ENCODE data around the gene BOK.

Gene BOK

DNA sequence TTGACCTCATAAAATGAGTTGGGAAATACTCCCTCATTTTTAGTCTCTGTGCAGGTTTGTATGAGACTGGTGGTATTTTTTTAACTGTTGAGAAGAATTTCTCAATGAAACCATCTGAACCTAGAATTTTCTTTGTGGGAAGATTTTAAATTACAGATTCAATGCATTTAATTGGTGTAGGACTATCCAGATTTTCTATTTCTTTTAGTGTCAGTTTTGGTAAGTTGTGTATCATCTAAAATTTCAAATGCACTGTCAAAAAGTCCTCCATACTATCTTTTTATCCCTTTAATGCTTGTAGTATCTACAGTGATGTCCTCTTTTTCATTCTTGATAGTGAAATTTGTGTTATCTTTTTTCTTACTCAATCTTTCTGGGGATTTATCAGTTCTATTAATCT, 1.8 kb upstream of the BOK start:
- peaks cover 46% of the 10 kb centered on the region for H3K9me3 ChIP-seq
- H3K36me3 ChIP-seq = no peaks in the 10 kb centered on the region
- H3K27ac ChIP-seq = no peak overlapping the region
- H3K4me3 ChIP-seq = no peak overlapping the region
- H4K20me1 ChIP-seq = no peaks in the 10 kb centered on the region
- no peak overlapping the region for H3K4me2 ChIP-seq
- peaks cover 39% of the 10 kb centered on the region for H3K27me3 ChIP-seq
- H3K4me1 ChIP-seq = peaks cover under 1% of the 10 kb centered on the region; the same call in 1 of the 2 replicates
- H3K9ac ChIP-seq = no peak overlapping the region
- no peak for TF ChIP-seq Cebpa-rat (IDR thresholded peaks at IDR 0.05)

DNA sequence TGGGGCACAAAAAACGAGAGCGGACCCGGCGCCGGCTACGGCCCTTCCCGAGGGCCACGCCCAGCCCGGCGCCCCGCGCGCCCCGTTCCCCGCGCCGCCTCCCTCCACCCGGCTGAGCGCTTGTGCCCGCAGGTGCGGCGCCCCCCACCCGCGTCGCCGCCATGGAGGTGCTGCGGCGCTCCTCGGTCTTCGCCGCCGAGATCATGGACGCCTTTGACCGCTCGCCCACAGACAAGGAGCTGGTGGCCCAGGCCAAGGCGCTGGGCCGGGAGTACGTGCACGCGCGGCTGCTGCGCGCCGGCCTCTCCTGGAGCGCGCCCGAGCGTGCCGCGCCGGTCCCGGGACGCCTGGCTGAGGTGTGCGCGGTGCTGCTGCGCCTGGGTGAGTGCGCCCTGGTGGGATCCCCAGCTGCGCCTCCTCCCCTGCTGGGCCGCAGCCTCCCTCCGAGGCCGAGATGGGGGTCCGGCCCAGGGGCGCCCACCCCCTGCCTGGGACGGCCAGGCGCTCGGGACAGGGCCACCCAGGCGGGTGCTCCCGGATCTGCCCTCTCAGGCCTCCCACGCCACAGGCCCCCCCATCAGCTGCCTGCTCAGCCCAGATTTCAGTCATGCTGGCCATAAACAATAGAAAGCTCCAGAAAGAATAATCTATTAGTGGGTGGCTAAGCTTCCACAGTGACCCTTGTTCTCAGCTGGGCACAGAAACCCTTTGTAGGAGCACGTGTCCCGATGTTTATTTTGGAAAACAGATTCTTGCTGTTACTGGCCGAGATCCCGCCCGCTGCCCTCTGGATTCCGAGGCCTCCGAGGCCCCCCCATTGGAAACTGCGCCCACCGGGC, 997 bp downstream of the BOK start:
- peaks cover 46% of the 10 kb centered on the region for H3K9me3 ChIP-seq
- no peak overlapping the region for H3K27ac ChIP-seq
- TF ChIP-seq Cebpa-rat (IDR thresholded peaks at IDR 0.05) = no peak
- H3K4me2 ChIP-seq = no peak overlapping the region
- no peak overlapping the region for H3K9ac ChIP-seq
- no peaks in the 10 kb centered on the region for H4K20me1 ChIP-seq
- H3K36me3 ChIP-seq = no peaks in the 10 kb centered on the region
- peaks cover 39% of the 10 kb centered on the region for H3K27me3 ChIP-seq
- H3K4me1 ChIP-seq = peaks cover 17% of the 10 kb centered on the region
- H3K4me3 ChIP-seq = 0 out of 2 replicates have a peak overlapping the region, but pooled peaks have one; percentile 14

DNA sequence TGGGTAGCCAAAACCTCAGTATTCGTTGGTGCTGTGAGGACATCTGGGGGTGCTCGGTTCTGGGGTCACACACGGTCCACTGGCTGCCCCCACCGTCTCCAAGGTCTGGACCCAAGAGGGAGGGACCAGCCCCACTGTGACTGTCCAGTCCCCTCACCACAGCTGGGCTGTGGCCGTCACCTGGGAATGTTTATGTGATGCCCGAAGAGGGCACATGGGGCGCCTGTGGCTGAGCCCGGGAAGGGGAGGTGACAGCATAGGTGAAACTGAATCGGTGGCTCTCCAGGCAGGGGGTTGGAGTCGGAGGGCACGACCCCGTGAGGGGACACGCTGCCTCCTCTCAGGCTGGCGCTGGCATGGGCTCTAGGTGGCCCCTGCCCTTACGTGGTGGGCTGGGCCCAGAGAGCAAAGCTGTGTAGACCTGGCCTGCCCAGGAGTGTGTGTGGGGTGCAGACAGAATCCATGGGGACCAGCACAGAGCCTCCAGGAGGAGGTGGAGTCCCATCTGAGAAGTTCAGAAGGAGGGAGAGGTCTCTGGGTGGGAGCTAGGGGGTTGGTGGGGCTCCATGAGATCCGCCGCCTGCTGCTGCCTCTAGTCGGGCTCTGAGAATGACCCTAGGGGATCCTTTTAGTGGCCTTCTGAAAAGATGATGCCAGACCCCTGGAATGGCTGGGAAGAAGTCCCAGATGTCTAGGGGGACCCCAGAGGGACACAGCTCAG, 1.8 kb downstream of the BOK start:
- H3K27ac ChIP-seq = no peak overlapping the region
- no peaks in the 10 kb centered on the region for H4K20me1 ChIP-seq
- H3K36me3 ChIP-seq = no peaks in the 10 kb centered on the region
- TF ChIP-seq Cebpa-rat (IDR thresholded peaks at IDR 0.05) = no peak
- peaks cover 21% of the 10 kb centered on the region for H3K4me1 ChIP-seq
- H3K27me3 ChIP-seq = peaks cover 39% of the 10 kb centered on the region
- H3K9me3 ChIP-seq = peaks cover 46% of the 10 kb centered on the region
- H3K4me2 ChIP-seq = no peak overlapping the region
- no peak overlapping the region for H3K4me3 ChIP-seq
- no peak overlapping the region for H3K9ac ChIP-seq

DNA sequence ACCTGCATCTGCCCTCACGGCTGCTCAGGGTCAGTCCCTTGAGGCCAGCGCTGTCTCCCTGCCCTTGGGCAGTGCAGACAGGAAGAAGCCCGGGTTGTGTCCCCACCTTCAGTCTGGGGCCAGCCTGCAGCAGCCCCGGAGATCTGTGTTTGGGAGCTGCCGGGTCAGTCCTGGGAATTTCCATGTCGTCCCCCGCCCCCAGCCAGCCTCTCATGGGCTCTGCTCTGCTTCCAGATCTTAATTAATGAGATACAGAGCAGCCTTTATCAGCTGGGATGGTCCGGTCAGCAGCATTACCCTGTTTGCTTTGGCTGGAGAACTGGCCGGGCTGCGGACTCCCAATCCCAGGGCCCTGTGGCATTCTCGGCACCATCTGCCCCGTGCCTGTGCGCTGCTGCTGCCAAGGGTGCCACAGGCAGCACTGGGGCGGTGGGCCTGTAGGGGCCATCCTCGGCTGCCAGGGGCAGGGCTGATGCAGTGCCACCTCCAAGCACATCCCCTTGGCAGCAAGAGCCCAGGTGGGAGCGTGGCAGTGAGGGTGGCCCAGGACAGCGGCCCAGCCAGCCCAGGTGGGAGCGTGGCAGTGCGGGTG, 2.4 kb downstream of the BOK start:
- no peak for TF ChIP-seq Cebpa-rat (IDR thresholded peaks at IDR 0.05)
- H3K4me2 ChIP-seq = no peak overlapping the region

DNA sequence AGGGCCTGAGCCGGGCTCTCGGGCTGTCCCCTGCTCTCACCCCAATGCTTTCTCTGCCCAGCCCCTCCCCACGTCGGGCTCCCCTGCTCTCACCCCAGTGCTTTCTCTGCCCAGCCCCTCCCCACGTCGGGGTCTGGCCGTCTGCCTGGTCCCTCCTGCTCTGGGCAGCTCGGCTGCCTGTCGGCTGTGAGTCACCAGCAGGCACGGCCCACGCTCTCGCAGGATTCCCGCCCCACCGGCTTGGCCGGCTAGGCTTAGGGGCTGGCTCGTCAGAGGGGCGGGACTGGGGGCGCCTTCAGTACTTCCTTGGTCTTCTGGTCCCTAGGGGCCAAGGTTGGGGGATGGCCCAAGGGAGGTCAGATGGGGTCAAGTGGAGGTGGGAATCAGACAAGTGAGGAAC, 3.3 kb downstream of the BOK start:
- no peaks in the 10 kb centered on the region for H4K20me1 ChIP-seq
- no peak overlapping the region for H3K4me3 ChIP-seq
- H3K9me3 ChIP-seq = peaks cover 32% of the 10 kb centered on the region
- H3K4me1 ChIP-seq = peaks cover 21% of the 10 kb centered on the region
- H3K27me3 ChIP-seq = peaks cover 39% of the 10 kb centered on the region
- peak overlapping the region; percentile 12; the same call in 1 of the 2 replicates for H3K4me2 ChIP-seq
- H3K9ac ChIP-seq = no peak overlapping the region
- no peak overlapping the region for H3K27ac ChIP-seq
- no peak for TF ChIP-seq Cebpa-rat (IDR thresholded peaks at IDR 0.05)
- no peaks in the 10 kb centered on the region for H3K36me3 ChIP-seq

More for the DNA sequence above, 2.4 kb downstream of the BOK start:
- no peaks in the 10 kb centered on the region for H3K36me3 ChIP-seq
- H3K4me1 ChIP-seq = peaks cover 21% of the 10 kb centered on the region
- H3K9ac ChIP-seq = no peak overlapping the region
- H3K27ac ChIP-seq = no peak overlapping the region
- peaks cover 41% of the 10 kb centered on the region for H3K9me3 ChIP-seq
- H3K27me3 ChIP-seq = peaks cover 39% of the 10 kb centered on the region
- no peak overlapping the region for H3K4me3 ChIP-seq
- H4K20me1 ChIP-seq = no peaks in the 10 kb centered on the region

DNA sequence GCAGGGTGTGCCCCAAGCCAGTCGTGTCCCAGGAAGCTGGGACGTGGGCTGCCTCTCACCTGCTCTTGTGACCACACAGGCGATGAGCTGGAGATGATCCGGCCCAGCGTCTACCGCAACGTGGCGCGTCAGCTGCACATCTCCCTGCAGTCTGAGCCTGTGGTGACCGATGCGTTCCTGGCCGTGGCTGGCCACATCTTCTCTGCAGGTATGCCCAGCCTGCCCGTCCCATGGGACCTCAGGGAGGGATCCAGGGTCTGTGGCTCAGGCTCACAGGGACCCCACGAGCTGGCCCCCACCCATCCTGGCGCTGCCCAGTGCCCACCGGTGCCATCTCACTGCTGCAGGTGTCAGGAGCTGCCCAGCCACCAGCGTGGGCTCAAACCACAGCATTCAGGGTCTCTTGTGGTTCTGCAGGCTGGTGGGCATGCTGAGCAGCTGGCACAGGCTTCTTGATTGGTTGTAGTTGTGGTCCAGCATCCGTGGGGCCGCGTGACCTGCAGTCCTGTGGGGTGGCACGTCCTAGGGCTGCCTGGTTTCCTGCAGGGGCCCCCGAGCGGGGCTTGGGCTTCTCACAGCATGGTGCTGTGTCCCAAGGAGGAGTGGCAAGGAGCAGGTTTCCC, 3.8 kb downstream of the BOK start:
- H3K4me2 ChIP-seq = peak overlapping the region; percentile 12; the same call in 1 of the 2 replicates
- no peak overlapping the region for H3K4me3 ChIP-seq
- H3K4me1 ChIP-seq = peaks cover 21% of the 10 kb centered on the region
- no peak for TF ChIP-seq Cebpa-rat (IDR thresholded peaks at IDR 0.05)
- H4K20me1 ChIP-seq = no peaks in the 10 kb centered on the region
- H3K9ac ChIP-seq = no peak overlapping the region
- H3K9me3 ChIP-seq = peaks cover 27% of the 10 kb centered on the region
- H3K27ac ChIP-seq = no peak overlapping the region
- H3K36me3 ChIP-seq = no peaks in the 10 kb centered on the region
- H3K27me3 ChIP-seq = peaks cover 36% of the 10 kb centered on the region

DNA sequence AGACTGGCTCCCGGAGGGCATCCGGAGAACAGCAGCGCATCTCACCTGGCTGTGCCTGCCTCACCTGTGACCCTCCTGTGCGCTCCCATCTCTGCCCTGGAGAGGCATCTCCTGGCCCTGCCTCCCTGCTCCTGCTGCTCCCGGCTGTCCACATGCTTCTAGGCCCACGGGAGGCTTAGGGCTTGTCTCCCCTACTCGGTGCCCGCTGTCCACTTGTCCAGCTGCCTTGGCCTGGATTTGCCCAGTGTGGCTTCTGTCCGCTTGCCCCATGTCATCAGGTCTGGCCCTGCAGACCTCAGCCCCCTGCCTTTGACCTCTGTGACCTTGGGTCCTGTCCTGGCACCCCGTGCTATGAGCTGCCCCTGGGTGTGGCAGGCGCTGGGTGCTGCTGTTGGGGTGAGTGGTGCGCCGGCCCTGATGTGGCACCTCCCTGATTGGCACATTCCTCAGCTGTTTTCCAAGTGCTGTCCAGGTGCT, 4.5 kb downstream of the BOK start:
- Histone ChIP-seq H3K4me2 (peak overlapping the region; percentile 12; the same call in 1 of the 2 replicates), H3K9me3 (peaks cover 20% of the 10 kb centered on the region), H3K4me3 (no peak overlapping the region), H3K9ac (no peak overlapping the region), H3K27ac (no peak overlapping the region), H3K36me3 (no peaks in the 10 kb centered on the region), H3K27me3 (peaks cover 29% of the 10 kb centered on the region), H4K20me1 (no peaks in the 10 kb centered on the region), H3K4me1 (peaks cover 21% of the 10 kb centered on the region)
- no peak for TF ChIP-seq Cebpa-rat (IDR thresholded peaks at IDR 0.05)

DNA sequence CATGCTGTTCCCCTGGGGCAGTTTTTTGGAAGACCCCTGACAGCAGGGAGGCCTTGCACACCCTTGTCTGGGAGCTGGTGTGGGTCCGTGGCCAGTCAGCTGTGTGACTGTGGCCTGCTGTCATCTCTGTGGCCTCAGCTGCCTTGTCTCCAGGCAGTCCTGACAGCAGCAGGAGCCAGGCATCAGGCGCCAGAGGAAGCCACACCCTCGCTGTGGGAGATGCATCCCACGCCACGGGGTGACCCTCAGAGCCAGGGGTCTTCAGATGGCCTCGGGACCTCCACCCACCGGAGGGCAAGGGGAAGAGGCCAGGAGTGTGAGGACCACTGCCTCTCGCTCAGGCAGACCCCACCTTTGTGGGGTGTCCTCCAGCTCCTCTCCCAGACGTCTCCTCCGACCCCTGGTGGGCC, 5.0 kb downstream of the BOK start:
- no peak overlapping the region for H3K4me2 ChIP-seq
- no peaks in the 10 kb centered on the region for H3K36me3 ChIP-seq
- peaks cover 24% of the 10 kb centered on the region for H3K27me3 ChIP-seq
- H3K9ac ChIP-seq = no peak overlapping the region
- H4K20me1 ChIP-seq = no peaks in the 10 kb centered on the region
- no peak overlapping the region for H3K4me3 ChIP-seq
- no peak overlapping the region for H3K27ac ChIP-seq
- H3K4me1 ChIP-seq = peaks cover 21% of the 10 kb centered on the region
- H3K9me3 ChIP-seq = peaks cover 15% of the 10 kb centered on the region
- TF ChIP-seq Cebpa-rat (IDR thresholded peaks at IDR 0.05) = no peak

DNA sequence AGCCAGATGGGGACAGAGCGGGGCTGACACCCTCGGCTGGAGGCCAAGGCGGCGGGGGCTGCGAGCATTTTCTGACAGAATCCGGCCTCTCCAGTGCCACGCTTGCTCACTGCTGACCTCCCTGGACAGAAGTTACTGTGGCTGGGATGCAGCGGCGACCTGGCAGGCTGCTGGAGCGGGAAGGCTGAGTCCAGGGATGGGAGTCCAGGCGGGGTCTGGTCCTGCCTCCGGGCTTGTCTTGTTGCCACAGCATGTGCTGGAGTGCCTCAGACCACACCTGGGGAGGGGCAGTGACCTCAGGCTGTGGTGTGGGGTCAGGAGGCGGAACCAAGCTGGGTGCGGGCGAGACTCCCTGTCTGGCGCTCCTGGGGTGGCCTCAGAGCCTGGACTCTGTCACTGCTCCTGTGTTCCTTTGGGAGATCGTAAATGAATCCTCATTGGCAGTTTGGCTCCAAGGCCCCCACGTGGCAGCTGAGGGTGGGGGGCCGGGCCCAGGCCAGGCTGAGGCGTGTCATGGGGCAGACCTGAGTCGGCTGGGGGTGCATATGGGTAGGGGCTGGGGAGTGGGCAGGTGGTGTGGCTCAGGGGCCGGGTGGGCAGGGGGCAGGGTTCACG, 5.5 kb downstream of the BOK start:
- peaks cover 26% of the 10 kb centered on the region for H3K4me1 ChIP-seq
- H4K20me1 ChIP-seq = no peaks in the 10 kb centered on the region
- H3K9ac ChIP-seq = no peak overlapping the region
- no peak for TF ChIP-seq Cebpa-rat (IDR thresholded peaks at IDR 0.05)
- peaks cover 19% of the 10 kb centered on the region for H3K27me3 ChIP-seq
- no peak overlapping the region for H3K4me2 ChIP-seq
- peaks cover 10% of the 10 kb centered on the region for H3K9me3 ChIP-seq
- H3K36me3 ChIP-seq = no peaks in the 10 kb centered on the region
- H3K4me3 ChIP-seq = no peak overlapping the region
- H3K27ac ChIP-seq = no peak overlapping the region

All from BLaER1 (cell line).